ENCODE measurements around the gene RABGAP1L. TPM values are rescaled to one million over a fixed set of nuclear protein-coding genes. Genes with fewer than 3 reads are reported as not detected.

The RABGAP1L gene
- total and polyA plus RNA-seq, 10 of the 15 experiments (the other 5 are each of a cell fraction or from before 2014, with no cell fraction given): 5.8 to 194 (median 113) TPM

DNA sequence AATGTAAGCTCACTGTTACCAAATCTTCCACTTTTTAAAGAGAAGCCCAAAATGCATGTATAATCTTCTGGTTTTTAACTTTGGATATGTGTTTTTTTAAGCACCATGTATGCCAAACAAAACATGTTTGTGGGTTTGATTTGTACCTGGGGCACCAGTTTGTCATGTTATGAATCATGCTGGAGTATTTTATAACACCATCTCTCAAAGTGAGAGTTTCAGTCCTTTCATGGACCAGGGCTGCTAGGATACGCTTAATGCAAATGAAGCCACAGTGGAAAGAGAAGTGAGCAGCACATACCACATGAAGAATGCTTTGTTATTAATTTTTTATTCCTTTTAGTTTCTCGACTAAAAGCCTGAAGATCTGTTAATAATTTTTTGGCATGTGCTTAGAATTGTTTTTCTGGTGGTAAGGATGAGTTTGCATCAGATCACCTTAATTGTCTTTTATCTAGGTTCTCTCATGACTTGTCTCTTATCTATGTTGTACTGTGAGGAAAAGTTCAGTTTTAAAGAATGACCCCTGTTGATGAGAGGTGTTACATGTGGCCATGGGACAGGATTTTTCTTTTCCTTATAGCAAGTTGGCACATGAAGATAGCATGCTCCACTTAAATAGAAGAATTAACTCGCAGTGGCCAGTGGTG is 2.0 kb upstream of the RABGAP1L start (continued):
- TF ChIP-seq, protein P1, sequence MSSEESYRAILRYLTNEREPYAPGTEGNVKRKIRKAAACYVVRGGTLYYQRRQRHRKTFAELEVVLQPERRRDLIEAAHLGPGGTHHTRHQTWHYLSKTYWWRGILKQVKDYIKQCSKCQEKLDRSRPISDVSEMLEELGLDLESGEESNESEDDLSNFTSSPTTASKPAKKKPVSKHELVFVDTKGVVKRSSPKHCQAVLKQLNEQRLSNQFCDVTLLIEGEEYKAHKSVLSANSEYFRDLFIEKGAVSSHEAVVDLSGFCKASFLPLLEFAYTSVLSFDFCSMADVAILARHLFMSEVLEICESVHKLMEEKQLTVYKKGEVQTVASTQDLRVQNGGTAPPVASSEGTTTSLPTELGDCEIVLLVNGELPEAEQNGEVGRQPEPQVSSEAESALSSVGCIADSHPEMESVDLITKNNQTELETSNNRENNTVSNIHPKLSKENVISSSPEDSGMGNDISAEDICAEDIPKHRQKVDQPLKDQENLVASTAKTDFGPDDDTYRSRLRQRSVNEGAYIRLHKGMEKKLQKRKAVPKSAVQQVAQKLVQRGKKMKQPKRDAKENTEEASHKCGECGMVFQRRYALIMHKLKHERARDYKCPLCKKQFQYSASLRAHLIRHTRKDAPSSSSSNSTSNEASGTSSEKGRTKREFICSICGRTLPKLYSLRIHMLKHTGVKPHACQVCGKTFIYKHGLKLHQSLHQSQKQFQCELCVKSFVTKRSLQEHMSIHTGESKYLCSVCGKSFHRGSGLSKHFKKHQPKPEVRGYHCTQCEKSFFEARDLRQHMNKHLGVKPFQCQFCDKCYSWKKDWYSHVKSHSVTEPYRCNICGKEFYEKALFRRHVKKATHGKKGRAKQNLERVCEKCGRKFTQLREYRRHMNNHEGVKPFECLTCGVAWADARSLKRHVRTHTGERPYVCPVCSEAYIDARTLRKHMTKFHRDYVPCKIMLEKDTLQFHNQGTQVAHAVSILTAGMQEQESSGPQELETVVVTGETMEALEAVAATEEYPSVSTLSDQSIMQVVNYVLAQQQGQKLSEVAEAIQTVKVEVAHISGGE (CRISPR knock-in tag; IDR thresholded peaks at IDR 0.05): no peak
- TF ChIP-seq CREB1 (IDR thresholded peaks at IDR 0.05; ENCODE audit: low read depth) (peak; percentile 44; the same call in 1 of the 2 replicates), RAD51 (IDR thresholded peaks at IDR 0.05) (no peak), HDGF (IDR thresholded peaks at IDR 0.05) (no peak), RUNX3 (IDR thresholded peaks at IDR 0.05; ENCODE audit: low read length) (peak; percentile 99), RCOR1 (conservative IDR thresholded peaks at IDR 0.05; ENCODE audit: low read depth, low read length) (peak; percentile 93), EGR1 (IDR thresholded peaks at IDR 0.05; ENCODE audit: borderline replicate concordance in 1 of 2, low read depth in 2 of 2, low read length in 2 of 2) (no peak), SPI1 (IDR thresholded peaks at IDR 0.05; ENCODE audit: borderline replicate concordance, insufficient read depth, low read depth, low read length) (peak; percentile 73), SMAD1 (IDR thresholded peaks at IDR 0.05; ENCODE audit: low read depth, partially characterized antibody) (no peak), HCFC1 (IDR thresholded peaks at IDR 0.05; ENCODE audit: low read length) (no peak), IKZF1 (conservative IDR thresholded peaks at IDR 0.05) (peak; percentile 68), BACH1 (IDR thresholded peaks at IDR 0.05; ENCODE audit: borderline replicate concordance) (peak; percentile 84; the same call in 1 of the 2 replicates), EZH2 (IDR thresholded peaks at IDR 0.05; ENCODE audit: borderline replicate concordance, control insufficient read depth, low read depth, low read length) (no peak), KLF5 (IDR thresholded peaks at IDR 0.05; ENCODE audit: partially characterized antibody) (no peak), CHD4 (IDR thresholded peaks at IDR 0.05) (no peak), KDM1A (IDR thresholded peaks at IDR 0.05; ENCODE audit: borderline replicate concordance) (no peak)
- TF ChIP-seq, protein P2, sequence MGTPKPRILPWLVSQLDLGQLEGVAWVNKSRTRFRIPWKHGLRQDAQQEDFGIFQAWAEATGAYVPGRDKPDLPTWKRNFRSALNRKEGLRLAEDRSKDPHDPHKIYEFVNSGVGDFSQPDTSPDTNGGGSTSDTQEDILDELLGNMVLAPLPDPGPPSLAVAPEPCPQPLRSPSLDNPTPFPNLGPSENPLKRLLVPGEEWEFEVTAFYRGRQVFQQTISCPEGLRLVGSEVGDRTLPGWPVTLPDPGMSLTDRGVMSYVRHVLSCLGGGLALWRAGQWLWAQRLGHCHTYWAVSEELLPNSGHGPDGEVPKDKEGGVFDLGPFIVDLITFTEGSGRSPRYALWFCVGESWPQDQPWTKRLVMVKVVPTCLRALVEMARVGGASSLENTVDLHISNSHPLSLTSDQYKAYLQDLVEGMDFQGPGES (IDR thresholded peaks at IDR 0.05): no peak
- TF ChIP-seq, protein P3, sequence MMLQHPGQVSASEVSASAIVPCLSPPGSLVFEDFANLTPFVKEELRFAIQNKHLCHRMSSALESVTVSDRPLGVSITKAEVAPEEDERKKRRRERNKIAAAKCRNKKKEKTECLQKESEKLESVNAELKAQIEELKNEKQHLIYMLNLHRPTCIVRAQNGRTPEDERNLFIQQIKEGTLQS (IDR thresholded peaks at IDR 0.05; ENCODE audit: borderline replicate concordance, extremely low read depth, low read depth, low read length): no peak
- TF ChIP-seq, protein P4, sequence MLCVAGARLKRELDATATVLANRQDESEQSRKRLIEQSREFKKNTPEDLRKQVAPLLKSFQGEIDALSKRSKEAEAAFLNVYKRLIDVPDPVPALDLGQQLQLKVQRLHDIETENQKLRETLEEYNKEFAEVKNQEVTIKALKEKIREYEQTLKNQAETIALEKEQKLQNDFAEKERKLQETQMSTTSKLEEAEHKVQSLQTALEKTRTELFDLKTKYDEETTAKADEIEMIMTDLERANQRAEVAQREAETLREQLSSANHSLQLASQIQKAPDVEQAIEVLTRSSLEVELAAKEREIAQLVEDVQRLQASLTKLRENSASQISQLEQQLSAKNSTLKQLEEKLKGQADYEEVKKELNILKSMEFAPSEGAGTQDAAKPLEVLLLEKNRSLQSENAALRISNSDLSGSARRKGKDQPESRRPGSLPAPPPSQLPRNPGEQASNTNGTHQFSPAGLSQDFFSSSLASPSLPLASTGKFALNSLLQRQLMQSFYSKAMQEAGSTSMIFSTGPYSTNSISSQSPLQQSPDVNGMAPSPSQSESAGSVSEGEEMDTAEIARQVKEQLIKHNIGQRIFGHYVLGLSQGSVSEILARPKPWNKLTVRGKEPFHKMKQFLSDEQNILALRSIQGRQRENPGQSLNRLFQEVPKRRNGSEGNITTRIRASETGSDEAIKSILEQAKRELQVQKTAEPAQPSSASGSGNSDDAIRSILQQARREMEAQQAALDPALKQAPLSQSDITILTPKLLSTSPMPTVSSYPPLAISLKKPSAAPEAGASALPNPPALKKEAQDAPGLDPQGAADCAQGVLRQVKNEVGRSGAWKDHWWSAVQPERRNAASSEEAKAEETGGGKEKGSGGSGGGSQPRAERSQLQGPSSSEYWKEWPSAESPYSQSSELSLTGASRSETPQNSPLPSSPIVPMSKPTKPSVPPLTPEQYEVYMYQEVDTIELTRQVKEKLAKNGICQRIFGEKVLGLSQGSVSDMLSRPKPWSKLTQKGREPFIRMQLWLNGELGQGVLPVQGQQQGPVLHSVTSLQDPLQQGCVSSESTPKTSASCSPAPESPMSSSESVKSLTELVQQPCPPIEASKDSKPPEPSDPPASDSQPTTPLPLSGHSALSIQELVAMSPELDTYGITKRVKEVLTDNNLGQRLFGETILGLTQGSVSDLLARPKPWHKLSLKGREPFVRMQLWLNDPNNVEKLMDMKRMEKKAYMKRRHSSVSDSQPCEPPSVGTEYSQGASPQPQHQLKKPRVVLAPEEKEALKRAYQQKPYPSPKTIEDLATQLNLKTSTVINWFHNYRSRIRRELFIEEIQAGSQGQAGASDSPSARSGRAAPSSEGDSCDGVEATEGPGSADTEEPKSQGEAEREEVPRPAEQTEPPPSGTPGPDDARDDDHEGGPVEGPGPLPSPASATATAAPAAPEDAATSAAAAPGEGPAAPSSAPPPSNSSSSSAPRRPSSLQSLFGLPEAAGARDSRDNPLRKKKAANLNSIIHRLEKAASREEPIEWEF (IDR thresholded peaks at IDR 0.05; ENCODE audit: insufficient replicate concordance, low read depth, low read length): no peak

Measured in GM12878 (cell line).